K562 (cell line): ENCODE data around the gene SGMS1. TPM values are rescaled to one million over a fixed set of nuclear protein-coding genes. Genes with fewer than 3 reads are reported as not detected.
A peak's percentile ranks its signal among the peaks of the same experiment; 100 is the strongest.

Experiments used
- CEBPB ChIP-seq: fragments of 450-650 bp; IDR thresholded peaks from 2 replicates; pipeline ENCODE4 v1.6.1; 2016; ENCODE audit warnings: missing genetic modification characterization, missing compliant biosample characterization
- DDX20 ChIP-seq: fragments of 450-650 bp; IDR thresholded peaks from 2 replicates; pipeline ENCODE4 v1.6.1; 2016; ENCODE audit warnings: missing genetic modification characterization, low read depth, mild to moderate bottlenecking, missing compliant biosample characterization, moderate library complexity
- EP300 ChIP-seq: IDR thresholded peaks from 2 replicates; pipeline ENCODE4 v1.6.1; 2012; ENCODE audit warnings: low read length, improper control_type of control experiment
- JUN ChIP-seq, 2 experiments: sonication (generic) in 1 of 2; formaldehyde crosslinking in 1 of 2; IDR thresholded peaks; 2 replicates each; pipeline versions ENCODE4 v1.6.1 to v1.8.0; 2012 to 2022; ENCODE audit warnings: borderline replicate concordance in 2 of 2, mild to moderate bottlenecking in 2 of 2, improper control_type of control experiment in 1 of 2, low read depth in 1 of 2, low read length in 1 of 2, missing genetic modification reagents in 1 of 2
- L3MBTL2 ChIP-seq: fragments of 450-650 bp; IDR thresholded peaks from 2 replicates; pipeline ENCODE4 v1.6.1; 2016; ENCODE audit warnings: mild to moderate bottlenecking, moderate library complexity
- RBM25 ChIP-seq: fragments of 200-400 bp; formaldehyde crosslinking; IDR thresholded peaks from 2 replicates; pipeline ENCODE4 v1.6.1; 2018; ENCODE audit warnings: low read length, low read depth, moderate library complexity; ENCODE audit not compliant: severe bottlenecking
- SMARCB1 ChIP-seq: IDR thresholded peaks from 2 replicates; pipeline ENCODE4 v1.6.1; 2011; ENCODE audit warnings: improper control_type of control experiment, low read depth; ENCODE audit not compliant: insufficient read length
- TEAD2 ChIP-seq: fragments of 450-650 bp; IDR thresholded peaks from 2 replicates; pipeline ENCODE4 v1.6.1; 2016; ENCODE audit warnings: missing genetic modification characterization, control low read depth, missing compliant biosample characterization
- TRIM24 ChIP-seq, 2 experiments: fragments of 450-650 bp; IDR thresholded peaks; 2 replicates each; pipeline ENCODE4 v1.6.1; 2016
- ZFP30 ChIP-seq: fragments of 250-450 bp; sonication (Bioruptor Pico); IDR thresholded peaks from 2 replicates; pipeline ENCODE4 v1.8.0; 2022; ENCODE audit warnings: moderate library complexity, mild to moderate bottlenecking, inconsistent platforms, borderline replicate concordance
- ZNF140 ChIP-seq: fragments of 250-450 bp; sonication (Bioruptor Pico); IDR thresholded peaks from 2 replicates; pipeline ENCODE4 v1.8.0; 2021; ENCODE audit warnings: moderate library complexity, mild to moderate bottlenecking, inconsistent platforms
- ZNF282 ChIP-seq: sonication (generic); formaldehyde crosslinking; IDR thresholded peaks from 2 replicates; pipeline ENCODE4 v1.8.1; 2023; ENCODE audit warnings: missing genetic modification reagents
- ZNF77 ChIP-seq: fragments of 250-450 bp; sonication (Bioruptor Pico); IDR thresholded peaks from 2 replicates; pipeline ENCODE4 v1.5.0; 2020
- polyA plus RNA-seq, 8 experiments: library from polyadenylated mRNA; depleted of rRNA in 4 of 8; stranded (reverse) in 5 of 8; unstranded in 3 of 8; fragments of >200 nt; fragmentation: Nextera tagmentation in 2 of 8; fragmentation: Illumina TruSeq in 1 of 8; extraction: Ambion mirVana in 2 of 8; extraction: Trizol in 1 of 8; gene quantifications; 2 replicates each; pipeline versions ENCODE4 v1.2.1 to v1.2.3, GENCODE V29; 2011 to 2014; ENCODE audit warnings: inconsistent platforms in 1 of 8, missing spikeins in 1 of 8
- total RNA-seq, 7 experiments: library from RNA; depleted of rRNA in 6 of 7; stranded (reverse); fragments of >200 nt in 6 of 7; fragmentation: Illumina TruSeq in 2 of 7; extraction: Trizol in 2 of 7; gene quantifications; 2 replicates each; pipeline versions ENCODE4 v1.2.1 to v1.2.3, GENCODE V29; 2011 to 2021; ENCODE audit warnings: low replicate concordance in 1 of 7
- TF ChIP-seq, protein P1 (sequence below), 2 experiments: fragments of 450-650 bp; conservative IDR thresholded peaks; 2 replicates each; pipeline ENCODE4 v1.6.1; 2017; ENCODE audit warnings: mild to moderate bottlenecking in 2 of 2, moderate library complexity in 2 of 2
- TF ChIP-seq, protein P2 (sequence below): sonication (generic); formaldehyde crosslinking; IDR thresholded peaks from 2 replicates; pipeline ENCODE4 v1.8.0; 2022; ENCODE audit warnings: mild to moderate bottlenecking, missing genetic modification reagents, borderline replicate concordance
- TF ChIP-seq, protein P3 (sequence below): sonication (generic); formaldehyde crosslinking; IDR thresholded peaks from 2 replicates; pipeline ENCODE4 v1.9.0; 2022; ENCODE audit warnings: mild to moderate bottlenecking, missing genetic modification reagents
- TF ChIP-seq, protein P4 (sequence below): IDR thresholded peaks from 3 replicates; pipeline ENCODE4 v1.6.1; 2011; ENCODE audit warnings: borderline replicate concordance, mild to moderate bottlenecking, moderate library complexity; ENCODE audit not compliant: insufficient read length; ENCODE audit errors: extremely low read depth
- TF ChIP-seq, protein P5 (sequence below): fragments of 250-450 bp; sonication (Bioruptor Pico); IDR thresholded peaks from 2 replicates; pipeline ENCODE4 v1.8.0; 2021; ENCODE audit warnings: moderate library complexity, mild to moderate bottlenecking, inconsistent platforms

The SGMS1 gene
- total and polyA plus RNA-seq, 9 of the 15 experiments (the other 6 are each of a cell fraction or from before 2014, with no cell fraction given), result 22.6 to 232 (median 82.2) TPM

DNA sequence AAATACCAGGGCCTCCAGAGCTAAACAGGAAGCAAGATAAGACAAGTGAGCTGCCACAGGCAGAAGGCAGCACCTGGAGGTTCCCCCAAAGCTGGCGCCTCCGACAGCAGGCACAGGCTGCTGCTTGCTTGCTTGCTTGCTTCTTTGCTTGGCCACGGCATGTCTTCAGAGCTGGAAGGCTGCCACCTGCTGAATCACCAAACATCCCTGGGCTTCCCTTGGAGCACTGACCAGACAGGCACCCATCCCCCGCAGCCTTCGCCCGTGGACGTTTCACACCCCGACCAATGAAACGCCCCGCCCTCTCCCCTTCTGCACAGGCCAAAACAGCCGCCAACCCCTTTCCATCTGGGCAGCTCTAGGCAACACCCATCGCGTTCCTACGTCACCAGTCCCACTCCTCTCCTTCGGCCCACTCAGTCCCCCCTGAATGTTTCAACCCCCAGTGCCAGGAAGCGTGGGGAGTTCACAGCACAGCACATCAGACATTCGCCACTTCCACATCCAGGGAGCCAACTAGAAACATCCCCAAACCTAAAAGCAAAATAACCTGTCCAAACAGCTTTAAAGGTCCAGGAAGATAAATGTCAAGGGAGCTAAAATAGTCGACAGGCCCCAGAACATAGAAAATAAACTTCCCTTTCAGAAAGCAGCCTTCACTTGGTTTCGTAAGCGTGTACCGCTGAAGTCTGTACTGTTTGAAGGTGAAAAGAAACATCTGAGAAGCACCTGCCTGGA is 1.6 kb downstream of the SGMS1 start (continued):
- TF ChIP-seq, protein P1, sequence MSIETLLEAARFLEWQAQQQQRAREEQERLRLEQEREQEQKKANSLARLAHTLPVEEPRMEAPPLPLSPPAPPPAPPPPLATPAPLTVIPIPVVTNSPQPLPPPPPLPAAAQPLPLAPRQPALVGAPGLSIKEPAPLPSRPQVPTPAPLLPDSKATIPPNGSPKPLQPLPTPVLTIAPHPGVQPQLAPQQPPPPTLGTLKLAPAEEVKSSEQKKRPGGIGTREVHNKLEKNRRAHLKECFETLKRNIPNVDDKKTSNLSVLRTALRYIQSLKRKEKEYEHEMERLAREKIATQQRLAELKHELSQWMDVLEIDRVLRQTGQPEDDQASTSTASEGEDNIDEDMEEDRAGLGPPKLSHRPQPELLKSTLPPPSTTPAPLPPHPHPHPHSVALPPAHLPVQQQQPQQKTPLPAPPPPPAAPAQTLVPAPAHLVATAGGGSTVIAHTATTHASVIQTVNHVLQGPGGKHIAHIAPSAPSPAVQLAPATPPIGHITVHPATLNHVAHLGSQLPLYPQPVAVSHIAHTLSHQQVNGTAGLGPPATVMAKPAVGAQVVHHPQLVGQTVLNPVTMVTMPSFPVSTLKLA (conservative IDR thresholded peaks at IDR 0.05), result peak; percentile 66 to 87
- peak; percentile 56; the same call in 1 of the 2 replicates for TF ChIP-seq EP300
- no peak for TF ChIP-seq DDX20 (tag)
- TF ChIP-seq ZFP30, result no peak
- no peak for TF ChIP-seq ZNF140 (CRISPR knock-in tag)
- peak; percentile 40; the same call in 1 of the 2 replicates for TF ChIP-seq JUN (IDR thresholded peaks at IDR 0.05; ENCODE audit: borderline replicate concordance, low read depth, low read length)
- TF ChIP-seq JUN (CRISPR knock-in tag; IDR thresholded peaks at IDR 0.05; ENCODE audit: borderline replicate concordance), result no peak
- no peak for TF ChIP-seq SMARCB1
- TF ChIP-seq, protein P2, sequence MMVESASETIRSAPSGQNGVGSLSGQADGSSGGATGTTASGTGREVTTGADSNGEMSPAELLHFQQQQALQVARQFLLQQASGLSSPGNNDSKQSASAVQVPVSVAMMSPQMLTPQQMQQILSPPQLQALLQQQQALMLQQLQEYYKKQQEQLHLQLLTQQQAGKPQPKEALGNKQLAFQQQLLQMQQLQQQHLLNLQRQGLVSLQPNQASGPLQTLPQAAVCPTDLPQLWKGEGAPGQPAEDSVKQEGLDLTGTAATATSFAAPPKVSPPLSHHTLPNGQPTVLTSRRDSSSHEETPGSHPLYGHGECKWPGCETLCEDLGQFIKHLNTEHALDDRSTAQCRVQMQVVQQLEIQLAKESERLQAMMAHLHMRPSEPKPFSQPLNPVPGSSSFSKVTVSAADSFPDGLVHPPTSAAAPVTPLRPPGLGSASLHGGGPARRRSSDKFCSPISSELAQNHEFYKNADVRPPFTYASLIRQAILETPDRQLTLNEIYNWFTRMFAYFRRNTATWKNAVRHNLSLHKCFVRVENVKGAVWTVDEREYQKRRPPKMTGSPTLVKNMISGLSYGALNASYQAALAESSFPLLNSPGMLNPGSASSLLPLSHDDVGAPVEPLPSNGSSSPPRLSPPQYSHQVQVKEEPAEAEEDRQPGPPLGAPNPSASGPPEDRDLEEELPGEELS (CRISPR knock-in tag), result no peak
- TF ChIP-seq L3MBTL2, result peak; percentile 83
- no peak for TF ChIP-seq RBM25
- TF ChIP-seq, protein P3, sequence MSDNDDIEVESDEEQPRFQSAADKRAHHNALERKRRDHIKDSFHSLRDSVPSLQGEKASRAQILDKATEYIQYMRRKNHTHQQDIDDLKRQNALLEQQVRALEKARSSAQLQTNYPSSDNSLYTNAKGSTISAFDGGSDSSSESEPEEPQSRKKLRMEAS, result peak; percentile 55
- no peak for TF ChIP-seq ZNF282 (CRISPR knock-in tag)
- TF ChIP-seq TEAD2 (tag), result no peak
- no peak for TF ChIP-seq CEBPB (tag)
- peak in 1 of 2 experiments; percentile 76; a peak in 1 of 4 replicates for TF ChIP-seq TRIM24 (IDR thresholded peaks at IDR 0.05)
- TF ChIP-seq, protein P4, sequence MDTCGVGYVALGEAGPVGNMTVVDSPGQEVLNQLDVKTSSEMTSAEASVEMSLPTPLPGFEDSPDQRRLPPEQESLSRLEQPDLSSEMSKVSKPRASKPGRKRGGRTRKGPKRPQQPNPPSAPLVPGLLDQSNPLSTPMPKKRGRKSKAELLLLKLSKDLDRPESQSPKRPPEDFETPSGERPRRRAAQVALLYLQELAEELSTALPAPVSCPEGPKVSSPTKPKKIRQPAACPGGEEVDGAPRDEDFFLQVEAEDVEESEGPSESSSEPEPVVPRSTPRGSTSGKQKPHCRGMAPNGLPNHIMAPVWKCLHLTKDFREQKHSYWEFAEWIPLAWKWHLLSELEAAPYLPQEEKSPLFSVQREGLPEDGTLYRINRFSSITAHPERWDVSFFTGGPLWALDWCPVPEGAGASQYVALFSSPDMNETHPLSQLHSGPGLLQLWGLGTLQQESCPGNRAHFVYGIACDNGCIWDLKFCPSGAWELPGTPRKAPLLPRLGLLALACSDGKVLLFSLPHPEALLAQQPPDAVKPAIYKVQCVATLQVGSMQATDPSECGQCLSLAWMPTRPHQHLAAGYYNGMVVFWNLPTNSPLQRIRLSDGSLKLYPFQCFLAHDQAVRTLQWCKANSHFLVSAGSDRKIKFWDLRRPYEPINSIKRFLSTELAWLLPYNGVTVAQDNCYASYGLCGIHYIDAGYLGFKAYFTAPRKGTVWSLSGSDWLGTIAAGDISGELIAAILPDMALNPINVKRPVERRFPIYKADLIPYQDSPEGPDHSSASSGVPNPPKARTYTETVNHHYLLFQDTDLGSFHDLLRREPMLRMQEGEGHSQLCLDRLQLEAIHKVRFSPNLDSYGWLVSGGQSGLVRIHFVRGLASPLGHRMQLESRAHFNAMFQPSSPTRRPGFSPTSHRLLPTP, result no peak
- TF ChIP-seq ZNF77 (CRISPR knock-in tag), result no peak
- TF ChIP-seq, protein P5, sequence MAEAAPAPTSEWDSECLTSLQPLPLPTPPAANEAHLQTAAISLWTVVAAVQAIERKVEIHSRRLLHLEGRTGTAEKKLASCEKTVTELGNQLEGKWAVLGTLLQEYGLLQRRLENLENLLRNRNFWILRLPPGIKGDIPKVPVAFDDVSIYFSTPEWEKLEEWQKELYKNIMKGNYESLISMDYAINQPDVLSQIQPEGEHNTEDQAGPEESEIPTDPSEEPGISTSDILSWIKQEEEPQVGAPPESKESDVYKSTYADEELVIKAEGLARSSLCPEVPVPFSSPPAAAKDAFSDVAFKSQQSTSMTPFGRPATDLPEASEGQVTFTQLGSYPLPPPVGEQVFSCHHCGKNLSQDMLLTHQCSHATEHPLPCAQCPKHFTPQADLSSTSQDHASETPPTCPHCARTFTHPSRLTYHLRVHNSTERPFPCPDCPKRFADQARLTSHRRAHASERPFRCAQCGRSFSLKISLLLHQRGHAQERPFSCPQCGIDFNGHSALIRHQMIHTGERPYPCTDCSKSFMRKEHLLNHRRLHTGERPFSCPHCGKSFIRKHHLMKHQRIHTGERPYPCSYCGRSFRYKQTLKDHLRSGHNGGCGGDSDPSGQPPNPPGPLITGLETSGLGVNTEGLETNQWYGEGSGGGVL (CRISPR knock-in tag), result no peak
